ENCODE results near the gene SLC28A2. TPM values are rescaled to one million over a fixed set of nuclear protein-coding genes. Genes with fewer than 3 reads are reported as not detected.
A peak's percentile ranks its signal among the peaks of the same experiment; 100 is the strongest.

The SLC28A2 gene
- total RNA-seq, 1 experiment from 2014 or later, result not detected

- ChIA-PET CTCF (no interaction called here), POLR2A (ENCODE audit: unreplicated experiment) (no interaction called here)
- peak; percentile 55 for DNase-seq
- no peaks in the 10 kb centered on the region for H3K79me2 ChIP-seq (ENCODE audit: low read length)
- no peak overlapping the region for H2AFZ ChIP-seq (ENCODE audit: low read length)
- no peak overlapping the region for H3K9ac ChIP-seq (ENCODE audit: low read length)
- H3K4me1 ChIP-seq (ENCODE audit: insufficient read depth, low read length), result no peaks in the 10 kb centered on the region
- no peak overlapping the region for H3K27ac ChIP-seq (ENCODE audit: low read length)
- no peaks in the 10 kb centered on the region for H3K36me3 ChIP-seq (ENCODE audit: low read depth, low read length)
- H3K9me3 ChIP-seq (ENCODE audit: low read length), result no peaks in the 10 kb centered on the region
- H3F3A ChIP-seq (ENCODE audit: low read length, unreplicated experiment), result no peaks in the 10 kb centered on the region
- TF ChIP-seq EZH2 (IDR thresholded peaks at IDR 0.05; ENCODE audit: low read length, unreplicated experiment) (no peak), CTCF (conservative IDR thresholded peaks at IDR 0.05; ENCODE audit: low read depth, low read length) (no peak), EZH2phosphoT487 (IDR thresholded peaks at IDR 0.05; ENCODE audit: borderline replicate concordance, low read length) (no peak)
- H3K9me2 ChIP-seq (replicated peaks; ENCODE audit: low read length), result no peaks in the 10 kb centered on the region
- ATAC-seq, result no peak
- intact Hi-C loops (cut with micrococcal nuclease), result no loop called here
- H3K27me3 ChIP-seq (ENCODE audit: low read length), result no peaks in the 10 kb centered on the region
- no peak overlapping the region for H3K4me2 ChIP-seq (ENCODE audit: low read length)
- H3K4me3 ChIP-seq (ENCODE audit: low read length), result no peak overlapping the region
- no TSS peak for BruUV-seq (replicated peaks)
- no peaks in the 10 kb centered on the region for H4K20me1 ChIP-seq (ENCODE audit: low read length)
Observed at GRCh38 chr15:45265506-45265905, 13.5 kb downstream of the SLC28A2 start.

GRCh38 chr15:45268135-45268534 is 16.1 kb downstream of the SLC28A2 start:
- Histone ChIP-seq H3K27ac (ENCODE audit: low read length) (no peak overlapping the region), H3K79me2 (ENCODE audit: low read length) (no peaks in the 10 kb centered on the region), H3K36me3 (ENCODE audit: low read depth, low read length) (no peaks in the 10 kb centered on the region), H2AFZ (ENCODE audit: low read length) (no peak overlapping the region), H3K9ac (ENCODE audit: low read length) (no peak overlapping the region), H3K9me3 (ENCODE audit: low read length) (no peaks in the 10 kb centered on the region), H3F3A (ENCODE audit: low read length, unreplicated experiment) (no peaks in the 10 kb centered on the region), H3K9me2 (replicated peaks; ENCODE audit: low read length) (no peaks in the 10 kb centered on the region), H3K27me3 (ENCODE audit: low read length) (no peaks in the 10 kb centered on the region), H3K4me3 (ENCODE audit: low read length) (no peak overlapping the region), H3K4me1 (ENCODE audit: insufficient read depth, low read length) (no peaks in the 10 kb centered on the region), H3K4me2 (ENCODE audit: low read length) (no peak overlapping the region), H4K20me1 (ENCODE audit: low read length) (no peaks in the 10 kb centered on the region)
- CTCF ChIA-PET, result no interaction called here
- ATAC-seq (no peak; the same call in 1 of the 2 replicates), DNase-seq (peak; percentile 53)
- no TSS peak for BruUV-seq (replicated peaks)
- intact Hi-C loops (cut with micrococcal nuclease), result loop anchor here (1.0 kb wide), 1 partner anchor 63 kb away; no protein-coding TSS in a partner anchor
- TF ChIP-seq CTCF (conservative IDR thresholded peaks at IDR 0.05; ENCODE audit: low read depth, low read length) (peak; percentile 61), EZH2 (IDR thresholded peaks at IDR 0.05; ENCODE audit: low read length, unreplicated experiment) (no peak), EZH2phosphoT487 (IDR thresholded peaks at IDR 0.05; ENCODE audit: borderline replicate concordance, low read length) (no peak)
- POLR2A ChIA-PET (ENCODE audit: unreplicated experiment), result no interaction called here

GRCh38 chr15:45274636-45275380 is 22.8 kb downstream of the SLC28A2 start:
- DNase-seq (no peak), ATAC-seq (no peak)
- TF ChIP-seq CTCF (conservative IDR thresholded peaks at IDR 0.05; ENCODE audit: low read depth, low read length), result no peak
- no peak for TF ChIP-seq EZH2phosphoT487 (IDR thresholded peaks at IDR 0.05; ENCODE audit: borderline replicate concordance, low read length)
- no peak for TF ChIP-seq EZH2 (IDR thresholded peaks at IDR 0.05; ENCODE audit: low read length, unreplicated experiment)
- H3K9me2 ChIP-seq (replicated peaks; ENCODE audit: low read length), result no peaks in the 10 kb centered on the region
- H4K20me1 ChIP-seq (ENCODE audit: low read length), result no peaks in the 10 kb centered on the region
- H3K4me1 ChIP-seq (ENCODE audit: insufficient read depth, low read length), result peaks cover 9% of the 10 kb centered on the region
- H3K27me3 ChIP-seq (ENCODE audit: low read length), result no peaks in the 10 kb centered on the region
- no peak overlapping the region for H2AFZ ChIP-seq (ENCODE audit: low read length)
- POLR2A ChIA-PET (ENCODE audit: unreplicated experiment), result no interaction called here
- intact Hi-C loops (cut with micrococcal nuclease), result no loop called here
- H3K9me3 ChIP-seq (ENCODE audit: low read length), result no peaks in the 10 kb centered on the region
- H3K4me3 ChIP-seq (ENCODE audit: low read length), result no peak overlapping the region
- H3K27ac ChIP-seq (ENCODE audit: low read length), result no peak overlapping the region
- no peak overlapping the region for H3K4me2 ChIP-seq (ENCODE audit: low read length)
- CTCF ChIA-PET, result interaction anchor here (0.6 to 0.7 kb wide), 2 partner anchors 17 to 112 kb away, joined by 7 to 11 read pairs; no protein-coding TSS in a partner anchor
- BruUV-seq (replicated peaks), result no TSS peak
- no peaks in the 10 kb centered on the region for H3K79me2 ChIP-seq (ENCODE audit: low read length)
- no peaks in the 10 kb centered on the region for H3F3A ChIP-seq (ENCODE audit: low read length, unreplicated experiment)
- no peaks in the 10 kb centered on the region for H3K36me3 ChIP-seq (ENCODE audit: low read depth, low read length)
- H3K9ac ChIP-seq (ENCODE audit: low read length), result no peak overlapping the region

Data from PC-3 (cell line).